ENCODE data around the gene LRTM2.

LRTM2 gene

DNA sequence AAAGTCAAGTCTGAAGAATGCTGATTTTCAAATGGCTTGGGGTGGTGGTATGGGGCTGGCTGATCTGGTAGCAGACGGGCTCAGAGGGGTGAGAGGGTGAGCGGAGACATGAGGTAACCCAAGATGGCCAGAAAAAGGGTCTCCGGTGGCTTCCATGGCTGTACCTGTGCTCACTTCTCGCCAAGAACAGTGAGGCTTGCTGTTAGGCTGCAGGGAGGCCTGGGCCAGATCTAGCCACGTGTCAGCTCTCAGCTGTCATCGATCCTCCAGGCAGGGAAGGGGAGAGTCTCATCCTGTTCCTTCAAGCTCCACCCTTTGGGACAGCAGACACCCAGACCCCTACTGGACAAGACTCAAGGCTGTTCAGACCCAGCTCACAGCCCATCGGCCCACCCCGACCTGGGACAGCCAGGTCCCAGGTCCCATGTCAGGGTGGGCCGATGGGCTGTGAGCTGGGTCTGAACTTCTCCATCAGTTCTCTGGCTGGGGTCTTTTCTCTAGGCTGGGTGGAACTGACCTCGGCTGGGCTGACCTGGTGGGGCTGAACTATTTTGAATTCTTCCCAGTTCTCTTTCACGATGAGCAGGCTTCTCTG is 9.0 kb downstream of the LRTM2 start:
- DNase-seq (ENCODE audit: low read depth) = no peak

DNA sequence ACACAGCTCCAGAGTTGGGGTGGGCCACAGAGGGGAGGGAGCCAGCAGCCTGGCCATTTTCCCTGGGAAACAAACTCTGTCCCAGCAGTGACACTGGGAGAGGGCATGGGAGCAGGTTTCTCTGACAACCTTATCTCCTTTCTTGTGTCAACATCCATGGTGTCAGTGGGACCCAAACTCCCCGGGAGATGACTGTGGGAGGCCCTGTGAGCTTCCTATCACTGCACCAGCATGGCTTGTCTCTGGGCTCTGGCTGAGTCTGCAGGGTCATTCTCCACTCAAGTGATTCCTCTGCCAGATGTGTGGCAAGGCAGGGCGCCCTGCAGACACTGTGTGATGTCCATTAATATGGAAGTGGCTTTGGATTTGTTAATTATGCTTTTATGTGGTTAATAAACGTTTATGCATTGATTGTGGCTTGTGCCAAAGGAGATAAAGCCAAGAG is 10.1 kb downstream of the LRTM2 start:
- no peak for DNase-seq (ENCODE audit: low read depth)

GRCh38 chr12:1830981-1831963 is 10.9 kb downstream of the LRTM2 start:
- no peak for DNase-seq (ENCODE audit: low read depth)

DNA sequence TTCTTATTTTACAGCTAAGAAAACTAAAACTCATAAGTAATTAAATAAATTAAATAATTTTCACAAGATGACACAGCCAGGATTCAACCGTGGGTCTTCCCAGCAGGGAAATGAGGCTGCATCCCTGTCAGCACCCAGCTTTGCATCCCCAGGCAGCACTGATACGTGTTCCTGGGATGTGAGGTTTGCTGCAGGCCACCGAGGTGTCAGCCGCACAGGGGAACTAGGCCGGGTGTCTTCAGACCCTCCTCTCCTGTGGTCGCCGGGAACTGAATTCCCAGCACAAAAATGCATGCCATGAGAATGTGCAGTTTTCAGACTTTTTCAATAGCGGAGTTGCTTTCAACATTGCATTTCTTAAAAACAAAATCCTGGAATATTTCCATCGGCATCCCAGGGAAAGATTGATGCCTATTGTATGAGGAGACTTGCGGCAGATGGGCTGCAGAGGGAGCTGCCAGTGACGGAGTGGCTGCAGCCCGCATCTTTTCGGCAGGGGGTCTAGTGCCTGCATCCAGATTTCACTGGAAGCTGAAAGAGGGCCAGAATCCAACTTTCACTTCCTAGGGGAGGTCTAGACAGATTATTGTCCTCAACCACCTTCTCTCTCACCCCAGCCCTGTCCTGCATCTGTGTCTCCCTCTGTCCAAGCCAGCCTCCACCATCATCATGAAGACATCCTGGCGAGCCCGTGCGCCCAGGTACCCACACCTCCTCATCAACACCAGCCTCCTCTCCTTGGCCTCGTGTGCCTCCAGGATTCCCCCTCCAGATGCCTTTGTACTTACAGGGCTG is 12.6 kb downstream of the LRTM2 start:
- DNase-seq (ENCODE audit: low read depth) = no peak

DNA sequence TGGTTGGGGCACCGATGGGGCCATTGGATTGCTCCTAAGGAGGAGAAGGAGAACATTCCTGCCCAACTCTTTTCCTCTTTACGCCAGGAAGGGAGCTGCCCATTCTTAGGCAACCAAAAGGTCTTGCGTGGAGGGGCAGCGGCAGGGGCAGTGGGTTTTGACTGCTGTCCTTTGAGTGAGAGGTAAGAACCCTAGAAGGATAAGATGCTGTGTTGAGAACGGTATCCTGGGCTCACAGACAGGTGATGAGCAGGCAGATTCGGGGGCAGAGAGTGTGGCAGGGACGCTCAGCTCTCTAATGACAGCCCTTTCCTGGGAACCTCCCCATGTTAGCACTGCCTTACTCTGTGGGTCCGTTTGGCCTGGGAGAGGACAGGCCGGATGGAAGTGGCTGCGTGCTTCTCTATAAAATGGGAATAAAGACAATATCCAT is 13.2 kb downstream of the LRTM2 start:
- DNase-seq (ENCODE audit: low read depth) = no peak

DNA sequence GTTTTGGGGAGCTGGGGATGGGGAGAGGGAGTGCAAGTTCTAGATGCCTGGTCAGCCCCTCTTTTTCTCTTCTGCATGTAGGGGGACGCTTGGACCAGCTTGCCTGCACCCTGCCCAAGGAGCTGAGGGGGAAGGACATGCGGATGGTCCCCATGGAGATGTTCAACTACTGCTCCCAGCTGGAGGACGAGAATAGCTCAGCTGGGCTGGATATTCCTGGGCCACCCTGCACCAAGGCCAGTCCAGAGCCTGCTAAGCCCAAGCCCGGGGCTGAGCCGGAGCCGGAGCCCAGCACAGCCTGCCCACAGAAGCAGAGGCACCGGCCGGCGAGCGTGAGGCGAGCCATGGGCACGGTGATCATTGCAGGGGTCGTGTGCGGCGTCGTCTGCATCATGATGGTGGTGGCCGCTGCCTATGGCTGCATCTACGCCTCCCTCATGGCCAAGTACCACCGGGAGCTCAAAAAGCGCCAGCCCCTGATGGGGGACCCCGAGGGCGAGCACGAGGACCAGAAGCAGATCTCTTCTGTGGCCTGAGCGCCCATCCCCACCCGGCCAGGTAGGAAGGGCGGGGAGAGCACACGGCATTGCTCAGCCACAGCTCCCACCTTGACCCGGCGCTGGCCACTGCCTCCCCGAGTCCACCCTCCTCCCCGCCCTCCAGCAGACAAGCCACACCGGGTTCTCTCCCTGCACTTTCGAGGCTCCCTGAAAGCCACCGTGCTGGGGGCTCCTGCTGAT is 14.0 kb downstream of the LRTM2 start:
- no peak for DNase-seq (ENCODE audit: low read depth)

DNA sequence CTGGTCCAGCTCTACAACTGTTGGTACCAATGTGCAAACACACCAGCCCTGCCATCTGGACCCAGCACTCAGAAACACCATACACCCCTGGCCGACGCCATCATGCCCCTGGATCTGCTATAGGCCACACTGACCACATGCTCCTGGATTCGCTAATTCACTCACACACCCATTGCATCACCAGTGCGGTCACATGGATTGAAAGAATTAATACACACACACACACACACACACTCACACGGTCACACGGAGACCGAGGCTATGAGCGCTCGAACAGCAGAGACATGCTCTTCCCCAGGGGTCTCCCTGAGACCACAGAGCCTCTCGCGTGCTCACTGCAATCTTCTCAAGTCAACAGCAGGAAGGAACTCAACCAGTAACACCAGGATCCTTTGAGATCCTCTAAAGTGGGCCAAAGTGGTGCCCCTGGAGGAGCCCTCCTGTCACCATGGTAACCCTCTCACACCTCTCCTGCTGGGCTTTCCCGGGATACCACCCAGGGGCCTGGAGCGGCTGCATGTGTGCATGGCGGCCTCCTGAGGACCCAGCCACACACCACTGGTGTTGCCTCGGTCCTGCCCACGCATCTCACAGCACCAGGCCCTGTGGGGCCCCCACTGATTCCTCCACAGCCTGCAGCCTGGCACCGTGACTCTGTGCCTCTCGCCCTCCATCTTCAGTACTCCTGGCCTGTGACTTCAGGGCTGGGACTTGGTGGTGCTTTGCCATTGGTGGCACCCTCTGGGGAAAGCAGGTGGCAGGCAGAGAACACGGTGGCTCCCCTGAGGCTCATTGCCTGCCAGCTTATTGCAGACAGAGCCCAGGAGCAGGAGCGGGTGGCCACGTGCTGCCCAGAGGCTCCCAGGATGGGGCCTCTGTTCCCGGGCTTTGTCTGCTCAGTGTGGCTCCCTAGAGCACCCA is 15.1 kb downstream of the LRTM2 start:
- no peak for DNase-seq (ENCODE audit: low read depth)

- no peak for DNase-seq (ENCODE audit: low read depth)
Observed at GRCh38 chr12:1836241-1836803, 16.0 kb downstream of the LRTM2 start.

DNA sequence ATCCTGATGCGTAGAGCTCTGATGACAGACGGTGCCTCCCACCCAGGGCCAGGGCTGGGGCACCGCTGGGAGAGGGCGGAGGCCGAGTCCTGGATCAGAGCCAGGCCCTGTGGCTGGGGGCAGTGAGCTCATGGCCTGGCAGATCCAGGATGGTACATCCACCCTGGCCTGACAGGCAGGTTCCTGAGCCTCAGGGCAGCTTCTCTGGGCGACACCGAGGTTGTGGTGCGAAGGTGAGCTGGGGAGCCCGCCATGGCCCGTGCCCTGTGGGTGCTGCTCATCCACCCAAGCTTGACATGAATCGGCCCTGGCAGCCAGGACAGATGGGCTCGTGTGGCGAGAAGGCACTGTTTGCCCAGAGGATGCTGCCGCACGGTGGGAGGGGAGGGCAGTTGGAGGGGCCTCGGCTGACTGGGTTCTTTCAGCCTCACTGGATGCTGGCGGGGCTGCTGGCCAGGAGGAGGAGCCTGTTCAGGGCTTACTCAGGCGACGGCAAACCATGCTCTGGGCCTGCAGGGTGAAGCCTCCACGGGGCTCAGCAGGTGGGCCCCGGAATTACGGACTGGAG is 16.6 kb downstream of the LRTM2 start:
- DNase-seq (ENCODE audit: low read depth) = no peak

DNA sequence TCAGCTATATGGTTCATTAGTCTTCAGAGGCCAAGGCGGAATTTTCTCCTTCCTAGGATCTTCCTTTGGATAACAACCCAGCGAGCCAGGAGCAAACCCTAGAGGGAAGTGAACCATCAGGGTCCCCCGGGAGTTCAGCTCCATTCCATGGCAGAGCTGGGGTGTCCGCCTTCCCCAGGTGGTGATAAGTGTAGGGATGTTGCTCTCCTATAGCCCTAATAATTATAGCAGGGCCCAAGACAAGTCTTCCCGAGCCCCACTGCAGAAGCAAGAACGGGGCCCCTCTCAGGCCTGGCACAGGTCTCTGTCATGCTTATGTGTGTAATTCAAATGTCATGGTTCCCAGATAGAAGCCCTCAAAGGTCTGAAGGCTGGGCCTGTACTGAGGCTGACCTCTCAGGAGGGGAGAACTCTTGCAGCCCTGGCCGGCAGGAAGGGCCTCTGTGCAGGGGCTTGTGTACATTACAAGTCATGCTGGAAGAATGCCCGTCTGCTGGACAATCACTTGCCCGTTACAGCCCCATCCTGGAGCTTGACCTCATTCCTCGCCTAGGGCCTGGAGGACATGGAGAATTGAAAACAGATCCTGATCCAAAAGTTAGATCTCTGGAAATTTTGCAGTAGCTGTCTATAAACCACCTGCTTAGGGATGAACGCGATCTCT is 17.3 kb downstream of the LRTM2 start:
- DNase-seq (ENCODE audit: low read depth) = no peak

- DNase-seq (ENCODE audit: low read depth) = no peak
Observed at GRCh38 chr12:1838205-1838993, 18.0 kb downstream of the LRTM2 start.

DNA sequence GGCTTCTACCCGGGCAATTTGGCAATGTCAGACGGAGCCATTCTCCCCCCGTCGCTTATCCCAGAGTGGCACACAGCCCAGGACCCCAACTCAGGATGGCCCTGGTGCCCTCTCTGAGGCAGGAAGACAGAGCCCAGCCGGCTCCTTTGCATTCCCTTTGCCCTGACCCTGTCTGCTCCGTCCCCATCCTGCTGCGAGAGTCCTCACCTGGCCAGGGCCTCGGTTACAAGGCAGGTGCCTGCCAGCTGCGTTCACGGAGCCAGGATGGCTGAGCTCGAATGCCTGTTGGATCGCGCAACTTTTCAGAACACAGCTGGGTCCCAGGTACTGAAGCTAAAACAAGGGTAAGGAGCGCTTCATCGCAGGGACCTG is 18.6 kb downstream of the LRTM2 start:
- no peak for DNase-seq (ENCODE audit: low read depth)

DNA sequence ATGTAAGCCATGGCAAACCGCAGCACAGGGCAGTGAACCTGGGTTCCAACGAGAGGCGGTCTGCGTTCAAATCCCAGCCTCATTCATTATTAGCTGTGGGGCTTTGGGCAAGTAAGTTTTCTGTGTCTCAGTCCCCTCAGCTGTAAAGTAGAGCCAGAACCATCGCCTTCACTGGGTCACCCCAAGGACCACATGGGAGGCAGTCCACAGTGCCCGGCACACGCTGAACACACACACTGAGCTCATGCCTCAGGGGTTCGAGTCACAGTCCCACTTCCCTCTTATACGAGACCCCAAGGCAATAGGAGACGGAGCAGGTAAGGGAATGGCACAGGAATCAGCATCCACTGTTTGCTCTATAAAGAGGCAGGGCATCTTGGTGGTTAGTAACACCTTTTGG is 19.1 kb downstream of the LRTM2 start:
- no peak for DNase-seq (ENCODE audit: low read depth)

- DNase-seq (ENCODE audit: low read depth) = no peak
Observed at GRCh38 chr12:1839956-1840951, 19.9 kb downstream of the LRTM2 start.

DNA sequence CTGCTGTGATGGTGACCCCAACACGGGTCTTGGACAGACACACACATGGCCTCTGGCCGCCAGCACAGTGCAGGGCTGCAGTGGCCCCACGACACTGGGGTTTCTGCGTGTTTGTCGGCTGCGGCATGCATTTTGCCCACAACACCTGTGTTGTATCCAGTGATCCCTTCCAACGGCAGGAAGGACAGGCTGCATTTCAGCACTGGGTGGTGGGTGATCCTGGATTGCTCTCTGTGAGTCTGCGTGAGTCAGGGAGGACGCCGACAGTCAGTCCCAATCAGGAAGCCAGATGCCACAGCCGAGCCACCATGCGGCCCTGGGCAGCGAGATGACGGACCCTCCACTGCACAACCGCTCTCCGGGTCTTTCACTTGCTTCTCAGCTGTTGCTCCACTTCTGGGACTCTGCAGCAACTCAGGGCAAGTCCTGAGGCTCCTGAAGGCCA is 20.6 kb downstream of the LRTM2 start:
- DNase-seq (ENCODE audit: low read depth) = no peak

- no peak for DNase-seq (ENCODE audit: low read depth)
Observed at GRCh38 chr12:1841586-1842182, 21.3 kb downstream of the LRTM2 start.
